Tibial artery (tissue), 4 donors: ENCODE data around the gene TFEB.
A peak's percentile ranks its signal among the peaks of the same experiment; 100 is the strongest.

Experiments
- DNase-seq, 2 donors: peaks; one replicate each; pipeline ENCODE4 v3.0.0-alpha.2; 2019
- H3K27ac ChIP-seq, 2 donors: fragments of 200-600 bp; sonication (generic) in 1 of 2; 1 replicate in 1 of 2; 2 replicates in 1 of 2; pipeline ENCODE4 v1.5.1; 2018 to 2019; ENCODE audit warnings: mild to moderate bottlenecking in 1 of 2
- H3K27me3 ChIP-seq, 2 donors: fragments of 200-600 bp; sonication (generic) in 1 of 2; one replicate each; pipeline versions ENCODE4 v1.5.1 to v1.6.0; 2016 to 2019
- H3K36me3 ChIP-seq, 3 donors: fragments of 200-600 bp; sonication (generic) in 2 of 3; one replicate each; pipeline ENCODE4 v1.5.1; 2016 to 2019; ENCODE audit warnings: mild to moderate bottlenecking in 2 of 3
- H3K4me1 ChIP-seq, 4 donors: fragments of 200-600 bp; sonication (generic) in 2 of 4; 1 replicate in 3 of 4; 2 replicates in 1 of 4; pipeline ENCODE4 v1.5.1; 2016 to 2019
- H3K4me3 ChIP-seq, 2 donors: fragments of 200-600 bp; sonication (generic) in 1 of 2; 1 replicate in 1 of 2; 2 replicates in 1 of 2; pipeline ENCODE4 v1.5.1; 2018 to 2019; ENCODE audit warnings: mild to moderate bottlenecking in 2 of 2
- H3K9me3 ChIP-seq, 3 donors: fragments of 200-600 bp; sonication (generic) in 1 of 3; one replicate each; pipeline ENCODE4 v1.5.1; 2016 to 2019
- intact Hi-C: fragments of 100-400 bp; cut with DNase I; formaldehyde crosslinking; loops from one replicate; pipeline ENCODE4 v1.15.0; 2023; ENCODE audit warnings: low total_unique reads
- TF ChIP-seq, protein P1 (sequence below), 2 experiments: fragments of 200-600 bp in 1 of 2; fragments of 450-650 bp in 1 of 2; IDR thresholded peaks; one replicate each; pipeline ENCODE4 v1.5.1; 2017 to 2019; ENCODE audit warnings: antibody characterized with exemption in 2 of 2, mild to moderate bottlenecking in 1 of 2, moderate library complexity in 1 of 2

The TFEB gene

GRCh38 chr6:41683523-41684310 is 51.7 kb downstream of the TFEB start:
- Histone ChIP-seq H3K27ac (peak overlapping the region in 1 of 2 donors; percentile 69), H3K27me3 (no peaks in the 10 kb centered on the region), H3K9me3 (no peaks in the 10 kb centered on the region), H3K4me1 (peaks cover 0 to 23% (median 16%) of the 10 kb centered on the region in 4 donors), H3K36me3 (peaks cover 20 to 45% (median 45%) of the 10 kb centered on the region in 3 donors), H3K4me3 (peak overlapping the region; percentile 50 to 55)
- intact Hi-C loops: loop anchor here (2.0 kb wide), 2 partner anchors 81 to 315 kb away; no protein-coding TSS in a partner anchor
- peak; percentile 75 to 89 for DNase-seq
- TF ChIP-seq, protein P1, sequence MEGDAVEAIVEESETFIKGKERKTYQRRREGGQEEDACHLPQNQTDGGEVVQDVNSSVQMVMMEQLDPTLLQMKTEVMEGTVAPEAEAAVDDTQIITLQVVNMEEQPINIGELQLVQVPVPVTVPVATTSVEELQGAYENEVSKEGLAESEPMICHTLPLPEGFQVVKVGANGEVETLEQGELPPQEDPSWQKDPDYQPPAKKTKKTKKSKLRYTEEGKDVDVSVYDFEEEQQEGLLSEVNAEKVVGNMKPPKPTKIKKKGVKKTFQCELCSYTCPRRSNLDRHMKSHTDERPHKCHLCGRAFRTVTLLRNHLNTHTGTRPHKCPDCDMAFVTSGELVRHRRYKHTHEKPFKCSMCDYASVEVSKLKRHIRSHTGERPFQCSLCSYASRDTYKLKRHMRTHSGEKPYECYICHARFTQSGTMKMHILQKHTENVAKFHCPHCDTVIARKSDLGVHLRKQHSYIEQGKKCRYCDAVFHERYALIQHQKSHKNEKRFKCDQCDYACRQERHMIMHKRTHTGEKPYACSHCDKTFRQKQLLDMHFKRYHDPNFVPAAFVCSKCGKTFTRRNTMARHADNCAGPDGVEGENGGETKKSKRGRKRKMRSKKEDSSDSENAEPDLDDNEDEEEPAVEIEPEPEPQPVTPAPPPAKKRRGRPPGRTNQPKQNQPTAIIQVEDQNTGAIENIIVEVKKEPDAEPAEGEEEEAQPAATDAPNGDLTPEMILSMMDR (IDR thresholded peaks at IDR 0.05): peak; percentile 82 to 91

DNA sequence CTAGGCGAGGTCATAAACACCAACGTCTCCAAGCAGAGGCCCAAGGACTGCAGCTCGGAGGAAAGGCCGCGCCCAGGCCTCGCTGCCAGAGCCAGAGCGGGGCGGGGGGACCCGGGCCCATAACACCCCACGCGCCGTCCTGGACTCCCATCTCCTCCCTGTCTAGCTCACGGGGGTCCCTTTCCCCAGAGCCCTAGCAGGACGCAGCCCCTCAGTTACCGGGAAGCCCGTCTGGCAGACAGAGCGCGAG is 52.2 kb downstream of the TFEB start:
- Histone ChIP-seq H3K9me3 (no peaks in the 10 kb centered on the region), H3K27me3 (no peaks in the 10 kb centered on the region), H3K27ac (peak overlapping the region in 1 of 2 donors; percentile 69), H3K36me3 (peaks cover 20 to 40% (median 40%) of the 10 kb centered on the region in 3 donors), H3K4me1 (peaks cover 0 to 23% (median 16%) of the 10 kb centered on the region in 4 donors), H3K4me3 (peak overlapping the region; percentile 50 to 55)
- intact Hi-C loops: loop anchor here (2.0 kb wide), 2 partner anchors 80 to 314 kb away; no protein-coding TSS in a partner anchor
- DNase-seq: no peak
- TF ChIP-seq, protein P1 (IDR thresholded peaks at IDR 0.05): no peak

DNA sequence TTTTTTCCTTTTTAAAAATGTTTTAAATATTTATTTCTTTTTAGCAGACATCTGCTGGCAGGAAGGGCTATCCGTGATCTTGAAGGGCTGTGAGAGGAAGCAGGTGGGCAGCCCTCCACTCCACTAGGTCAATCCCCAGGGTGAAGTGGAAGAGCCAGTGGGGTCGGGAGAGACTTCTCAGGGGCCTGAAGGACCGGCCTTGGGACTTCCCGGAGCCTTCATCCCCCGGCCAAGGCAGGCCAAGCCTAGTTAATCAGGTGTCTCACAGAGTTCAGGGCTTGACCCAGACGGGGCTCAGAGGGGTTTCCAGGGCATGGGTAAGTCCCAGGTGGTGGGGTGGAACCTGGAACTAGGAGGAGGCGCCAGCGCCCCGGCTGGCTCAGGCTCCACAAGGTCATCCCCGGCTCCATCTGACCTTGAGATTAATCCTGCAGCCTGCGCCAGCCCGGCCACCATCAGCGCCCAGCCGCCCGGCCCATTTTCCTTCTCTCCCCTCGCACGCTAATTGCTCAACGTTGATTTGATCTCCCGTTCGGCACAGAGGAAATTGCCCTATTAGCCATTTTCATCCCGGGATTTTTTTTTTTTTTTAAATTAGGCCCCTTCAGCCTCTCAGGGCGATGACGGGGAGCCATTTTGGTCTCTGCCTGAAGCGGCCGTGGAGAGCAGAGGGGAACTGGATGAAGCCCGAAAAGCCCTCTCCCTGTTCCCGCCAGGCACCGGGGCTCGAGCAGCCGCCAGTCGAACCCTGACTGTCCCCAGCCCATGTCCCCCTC is 52.7 kb downstream of the TFEB start:
- DNase-seq: peak in 1 of 2 donors; percentile 65
- Histone ChIP-seq H3K36me3 (peaks cover 16 to 35% (median 35%) of the 10 kb centered on the region in 3 donors), H3K9me3 (no peaks in the 10 kb centered on the region), H3K27ac (peak overlapping the region in 1 of 2 donors; percentile 69), H3K27me3 (no peaks in the 10 kb centered on the region), H3K4me3 (peak overlapping the region; percentile 50 to 55), H3K4me1 (peaks cover 0 to 23% (median 16%) of the 10 kb centered on the region in 4 donors)
- TF ChIP-seq, protein P1 (IDR thresholded peaks at IDR 0.05): no peak
- intact Hi-C loops: loop anchor here (2.0 kb wide), 2 partner anchors 80 to 314 kb away; no protein-coding TSS in a partner anchor

GRCh38 chr6:41682056-41682477 is 53.3 kb downstream of the TFEB start:
- no peak overlapping the region for H3K27ac ChIP-seq
- intact Hi-C loops: loop anchor here (2.0 kb wide), 2 partner anchors 79 to 313 kb away; no protein-coding TSS in a partner anchor
- H3K36me3 ChIP-seq: peaks cover 10 to 29% (median 28%) of the 10 kb centered on the region in 3 donors
- peak; percentile 92 to 93 for DNase-seq
- peaks cover 0 to 23% (median 16%) of the 10 kb centered on the region in 4 donors for H3K4me1 ChIP-seq
- TF ChIP-seq, protein P1 (IDR thresholded peaks at IDR 0.05): peak; percentile 78 to 86
- H3K4me3 ChIP-seq: no peak overlapping the region
- H3K27me3 ChIP-seq: no peaks in the 10 kb centered on the region
- no peaks in the 10 kb centered on the region for H3K9me3 ChIP-seq

GRCh38 chr6:41680182-41680965 is 55.0 kb downstream of the TFEB start:
- peak in 1 of 2 donors; percentile 49 for DNase-seq
- TF ChIP-seq, protein P1 (IDR thresholded peaks at IDR 0.05): no peak
- intact Hi-C loops: no loop called here

More at GRCh38 chr6:41680182-41680965, 55.0 kb downstream of the TFEB start:
- Histone ChIP-seq H3K4me1 (peaks cover 0 to 23% (median 16%) of the 10 kb centered on the region in 4 donors), H3K4me3 (no peak overlapping the region), H3K9me3 (no peaks in the 10 kb centered on the region), H3K27ac (no peak overlapping the region), H3K27me3 (no peaks in the 10 kb centered on the region), H3K36me3 (peaks cover under 1 to 14% (median 13%) of the 10 kb centered on the region in 3 donors)
